K562 (cell line): ENCODE data around the gene OR8A1. TPM values are rescaled to one million over a fixed set of nuclear protein-coding genes. Genes with fewer than 3 reads are reported as not detected.

Experiments
- ATAC-seq: fragments of 200-7000 bp; cut with Tn5 transposase; 3 replicates; pipeline ENCODE4 v1.9.1; 2020; ENCODE audit warnings: moderate library complexity
- BruUV-seq: library from RNA; stranded (reverse); fragments of 400-500 nt; replicated peaks from 2 replicates; lab custom pipeline; 2021; lab: Mats Ljungman, UMichigan
- CTCF ChIA-PET: fragments of 300-600 bp; formaldehyde crosslinking; extraction: SDS; loops from one replicate; lab custom pipeline; 2021; ENCODE audit warnings: low intra/inter-chr PET ratio; lab: Yijun Ruan, JAX
- POLR2A ChIA-PET: fragments of 300-600, 350-650 bp; sonication (Branson Sonifier 250); formaldehyde crosslinking; extraction: SDS; loops from one replicate; lab custom pipeline; 2021; ENCODE audit warnings: antibody characterized with exemption, inconsistent platforms; lab: Yijun Ruan, JAX
- DNase-seq, 4 experiments: peaks; one replicate each; pipeline versions ENCODE4 v3.0.0 to v3.0.0-alpha.2; 2011 to 2018; ENCODE audit warnings: low spot score in 3 of 4, mixed read lengths in 3 of 4; ENCODE audit errors: extremely low read depth in 1 of 4
- FAIRE-seq: peaks from 2 replicates; lab custom pipeline; 2011; peaks lifted over from hg19 to GRCh38; lab: Jason Lieb, UNC
- H2AFZ ChIP-seq: 2 replicates; pipeline ENCODE4 v1.6.0; 2011; ENCODE audit warnings: low read depth, low read length, control low read depth, inconsistent platforms
- H3K27ac ChIP-seq: fragments of 200-600 bp; 3 replicates; pipeline ENCODE4 v1.8.0; 2011; ENCODE audit warnings: low read depth, mild to moderate bottlenecking, control low read depth, inconsistent platforms, low read length, moderate library complexity, mixed read lengths; ENCODE audit errors: extremely low read depth
- H3K27me3 ChIP-seq, 2 experiments: fragments of 300-600 bp in 1 of 2; 2 replicates in 1 of 2; 3 replicates in 1 of 2; pipeline versions ENCODE4 v1.6.0 to v1.8.0; 2011; ENCODE audit warnings: inconsistent platforms in 2 of 2, low read length in 2 of 2, mild to moderate bottlenecking in 1 of 2, mixed read lengths in 1 of 2, moderate library complexity in 1 of 2; ENCODE audit not compliant: control insufficient read depth in 2 of 2, insufficient read depth in 2 of 2
- H3K36me3 ChIP-seq: fragments of 300-600 bp; 3 replicates; pipeline ENCODE4 v1.8.0; 2011; ENCODE audit warnings: mild to moderate bottlenecking, low read length, inconsistent platforms; ENCODE audit not compliant: control insufficient read depth, insufficient read depth
- H3K4me1 ChIP-seq, 2 experiments: fragments of 200-600 bp in 1 of 2; replicated peaks in 1 of 2; 2 replicates in 1 of 2; 3 replicates in 1 of 2; pipeline versions ENCODE4 v1.5.1 to v1.8.0; 2011; ENCODE audit warnings: inconsistent platforms in 2 of 2, low read length in 2 of 2, mild to moderate bottlenecking in 1 of 2, mixed read lengths in 1 of 2, moderate library complexity in 1 of 2; ENCODE audit not compliant: control insufficient read depth in 2 of 2, insufficient read depth in 2 of 2
- H3K4me2 ChIP-seq: 2 replicates; pipeline ENCODE4 v1.6.1; 2011; ENCODE audit warnings: low read length, control low read depth, inconsistent platforms, mixed read lengths; ENCODE audit not compliant: insufficient read depth
- H3K4me3 ChIP-seq: fragments of 200-600 bp; sonication (generic), shearing (Covaris generic); 2 replicates; pipeline ENCODE4 v1.5.1; 2016; ENCODE audit warnings: control low read depth, inconsistent platforms
- H3K79me2 ChIP-seq: fragments of 200-600 bp; 3 replicates; pipeline ENCODE4 v1.8.0; 2011; ENCODE audit warnings: low read length, inconsistent platforms; ENCODE audit not compliant: control insufficient read depth, insufficient read depth
- H3K9ac ChIP-seq, 2 experiments: 2 replicates each; pipeline versions ENCODE4 v1.6.0 to v1.6.1; 2011; ENCODE audit warnings: low read depth in 2 of 2, low read length in 2 of 2, control low read depth in 1 of 2, inconsistent platforms in 1 of 2, mild to moderate bottlenecking in 1 of 2, mixed read lengths in 1 of 2; ENCODE audit not compliant: insufficient read depth in 1 of 2
- H3K9me1 ChIP-seq: one replicate; pipeline ENCODE4 v1.6.0; 2011; ENCODE audit warnings: inconsistent platforms, mild to moderate bottlenecking, low read length, moderate library complexity; ENCODE audit not compliant: control insufficient read depth, insufficient read depth
- H3K9me3 ChIP-seq: replicated peaks from 2 replicates; pipeline ENCODE4 v1.5.1; 2011; ENCODE audit warnings: low read depth, low read length, inconsistent platforms; ENCODE audit not compliant: control insufficient read depth, insufficient read depth
- H4K20me1 ChIP-seq: replicated peaks from 2 replicates; pipeline ENCODE4 v1.6.1; 2011; ENCODE audit warnings: low read length, inconsistent platforms, mixed read lengths; ENCODE audit not compliant: control insufficient read depth, insufficient read depth
- ARID1B ChIP-seq: fragments of 450-650 bp; IDR thresholded peaks from 2 replicates; pipeline ENCODE4 v1.6.1; 2016; ENCODE audit warnings: antibody characterized with exemption, mild to moderate bottlenecking, inconsistent platforms
- MAFK ChIP-seq: IDR thresholded peaks from 2 replicates; pipeline ENCODE4 v1.6.1; 2011; ENCODE audit warnings: low read length, improper control_type of control experiment
- TEAD2 ChIP-seq: fragments of 450-650 bp; IDR thresholded peaks from 2 replicates; pipeline ENCODE4 v1.6.1; 2016; ENCODE audit warnings: missing genetic modification characterization, control low read depth, missing compliant biosample characterization
- ZNF184 ChIP-seq: sonication (generic); formaldehyde crosslinking; IDR thresholded peaks from 2 replicates; pipeline ENCODE4 v1.5.0; 2020; ENCODE audit warnings: missing genetic modification reagents
- whole genome bisulfite sequencing: fragments of 100-300 bp; shearing (Covaris generic); methylation state at CpG from one replicate; pipeline ENCODE4 v1.1.6; 2016; ENCODE audit warnings: low coverage, mixed read lengths; ENCODE audit not compliant: insufficient coverage; ENCODE audit errors: missing lambda C conversion rate; 5-methylcytosine and 5-hydroxymethylcytosine counted together
- in situ Hi-C: fragments of 300-500 bp; cut with MboI; formaldehyde crosslinking; loops from 4 replicates; pipeline ENCODE4 v1.15.0; 2018; ENCODE audit warnings: inconsistent platforms, mixed read lengths
- intact Hi-C: fragments of 100-400 bp; cut with micrococcal nuclease; formaldehyde crosslinking; loops from 2 replicates; pipeline ENCODE4 v1.14.2; 2022
- polyA plus RNA-seq, 8 experiments: library from polyadenylated mRNA; depleted of rRNA in 4 of 8; stranded (reverse) in 5 of 8; unstranded in 3 of 8; fragments of >200 nt; fragmentation: Nextera tagmentation in 2 of 8; fragmentation: Illumina TruSeq in 1 of 8; extraction: Ambion mirVana in 2 of 8; extraction: Trizol in 1 of 8; gene quantifications; 2 replicates each; pipeline versions ENCODE4 v1.2.1 to v1.2.3, GENCODE V29; 2011 to 2014; ENCODE audit warnings: inconsistent platforms in 1 of 8, missing spikeins in 1 of 8
- total RNA-seq, 7 experiments: library from RNA; depleted of rRNA in 6 of 7; stranded (reverse); fragments of >200 nt in 6 of 7; fragmentation: Illumina TruSeq in 2 of 7; extraction: Trizol in 2 of 7; gene quantifications; 2 replicates each; pipeline versions ENCODE4 v1.2.1 to v1.2.3, GENCODE V29; 2011 to 2021; ENCODE audit warnings: low replicate concordance in 1 of 7
- TF ChIP-seq, protein P1 (sequence below), 2 experiments: fragments of 450-650 bp; formaldehyde crosslinking in 1 of 2; IDR thresholded peaks; 2 replicates each; pipeline versions ENCODE4 v1.4.0 to v1.6.1; 2014 to 2020; ENCODE audit warnings: mild to moderate bottlenecking in 2 of 2, borderline replicate concordance in 1 of 2, low read depth in 1 of 2
- TF ChIP-seq, protein P2 (sequence below): sonication (generic); formaldehyde crosslinking; IDR thresholded peaks from 2 replicates; pipeline ENCODE4 v1.4.0; 2020; ENCODE audit warnings: mild to moderate bottlenecking, missing genetic modification reagents

OR8A1 gene
- total and polyA plus RNA-seq, 9 of the 15 experiments (the other 6 are each of a cell fraction or from before 2014, with no cell fraction given): 0.27 to 2.7 (median 1.4) TPM

DNA sequence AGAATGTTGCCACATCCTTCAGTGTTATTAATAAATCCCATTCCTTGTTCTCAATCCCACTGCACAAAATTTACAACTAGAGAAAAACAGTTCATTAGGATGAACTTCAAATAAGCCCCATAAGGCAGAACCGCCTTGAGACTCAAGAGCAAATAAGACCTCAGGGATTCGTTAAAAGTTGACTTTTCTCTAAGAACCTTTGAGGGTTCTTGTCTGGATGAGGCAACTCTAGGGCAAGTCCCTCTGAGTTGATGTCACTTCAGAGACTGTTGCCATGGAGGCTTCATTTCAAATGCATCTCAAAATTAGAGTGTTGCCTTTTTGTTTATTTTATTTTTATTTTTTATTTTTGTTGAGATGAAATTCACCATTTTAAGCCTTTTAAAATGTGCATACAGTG is 21.6 kb downstream of the OR8A1 start (continued):
- TF ChIP-seq, protein P1, sequence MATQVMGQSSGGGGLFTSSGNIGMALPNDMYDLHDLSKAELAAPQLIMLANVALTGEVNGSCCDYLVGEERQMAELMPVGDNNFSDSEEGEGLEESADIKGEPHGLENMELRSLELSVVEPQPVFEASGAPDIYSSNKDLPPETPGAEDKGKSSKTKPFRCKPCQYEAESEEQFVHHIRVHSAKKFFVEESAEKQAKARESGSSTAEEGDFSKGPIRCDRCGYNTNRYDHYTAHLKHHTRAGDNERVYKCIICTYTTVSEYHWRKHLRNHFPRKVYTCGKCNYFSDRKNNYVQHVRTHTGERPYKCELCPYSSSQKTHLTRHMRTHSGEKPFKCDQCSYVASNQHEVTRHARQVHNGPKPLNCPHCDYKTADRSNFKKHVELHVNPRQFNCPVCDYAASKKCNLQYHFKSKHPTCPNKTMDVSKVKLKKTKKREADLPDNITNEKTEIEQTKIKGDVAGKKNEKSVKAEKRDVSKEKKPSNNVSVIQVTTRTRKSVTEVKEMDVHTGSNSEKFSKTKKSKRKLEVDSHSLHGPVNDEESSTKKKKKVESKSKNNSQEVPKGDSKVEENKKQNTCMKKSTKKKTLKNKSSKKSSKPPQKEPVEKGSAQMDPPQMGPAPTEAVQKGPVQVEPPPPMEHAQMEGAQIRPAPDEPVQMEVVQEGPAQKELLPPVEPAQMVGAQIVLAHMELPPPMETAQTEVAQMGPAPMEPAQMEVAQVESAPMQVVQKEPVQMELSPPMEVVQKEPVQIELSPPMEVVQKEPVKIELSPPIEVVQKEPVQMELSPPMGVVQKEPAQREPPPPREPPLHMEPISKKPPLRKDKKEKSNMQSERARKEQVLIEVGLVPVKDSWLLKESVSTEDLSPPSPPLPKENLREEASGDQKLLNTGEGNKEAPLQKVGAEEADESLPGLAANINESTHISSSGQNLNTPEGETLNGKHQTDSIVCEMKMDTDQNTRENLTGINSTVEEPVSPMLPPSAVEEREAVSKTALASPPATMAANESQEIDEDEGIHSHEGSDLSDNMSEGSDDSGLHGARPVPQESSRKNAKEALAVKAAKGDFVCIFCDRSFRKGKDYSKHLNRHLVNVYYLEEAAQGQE (IDR thresholded peaks at IDR 0.05; ENCODE audit: borderline replicate concordance): no peak
- TF ChIP-seq, protein P1 (CRISPR knock-in tag; IDR thresholded peaks at IDR 0.05; ENCODE audit: low read depth): no peak

DNA sequence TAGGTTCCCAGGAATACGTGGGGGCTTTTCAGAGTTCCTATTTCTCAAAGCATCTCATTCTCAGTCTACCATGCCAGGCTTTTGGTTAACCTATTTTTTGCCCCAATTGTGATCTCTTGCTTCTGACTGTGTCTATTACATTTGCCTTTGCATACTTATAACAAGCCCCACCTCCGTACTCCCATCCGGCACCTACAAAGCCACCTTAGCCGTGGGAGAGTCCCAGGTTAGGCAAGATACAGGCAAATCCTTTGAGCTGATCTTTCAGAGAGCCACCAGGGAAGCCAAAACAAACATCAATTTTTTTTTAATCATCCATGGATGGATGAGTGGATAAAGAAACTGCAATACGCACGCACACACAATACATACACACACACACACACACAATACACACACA is 22.8 kb downstream of the OR8A1 start:
- Histone ChIP-seq H3K4me2 (no peak overlapping the region), H3K4me3 (no peak overlapping the region), H3K27me3 (peaks cover 0 to 3% of the 10 kb centered on the region in 2 experiments; a peak in 2 of 5 replicates), H3K4me1 (no peaks in the 10 kb centered on the region), H3K9ac (no peak overlapping the region), H3K79me2 (no peaks in the 10 kb centered on the region), H3K27ac (no peak overlapping the region), H3K9me1 (no peaks in the 10 kb centered on the region), H2AFZ (no peak overlapping the region), H4K20me1 (no peaks in the 10 kb centered on the region), H3K36me3 (no peaks in the 10 kb centered on the region), H3K9me3 (no peaks in the 10 kb centered on the region)
- ChIA-PET CTCF (no interaction called here), POLR2A (no interaction called here)
- FAIRE-seq (no peak), DNase-seq (no peak), ATAC-seq (no peak)
- intact Hi-C loops: no loop called here
- WGBS: 32% methylated on average over 6 of the region's 6 CpGs
- BruUV-seq: no TSS peak
- in situ Hi-C loops: loop anchor here (25.0 kb wide), 1 partner anchor 530 kb away; no protein-coding TSS in a partner anchor
- TF ChIP-seq MAFK: no peak
- TF ChIP-seq, protein P2, sequence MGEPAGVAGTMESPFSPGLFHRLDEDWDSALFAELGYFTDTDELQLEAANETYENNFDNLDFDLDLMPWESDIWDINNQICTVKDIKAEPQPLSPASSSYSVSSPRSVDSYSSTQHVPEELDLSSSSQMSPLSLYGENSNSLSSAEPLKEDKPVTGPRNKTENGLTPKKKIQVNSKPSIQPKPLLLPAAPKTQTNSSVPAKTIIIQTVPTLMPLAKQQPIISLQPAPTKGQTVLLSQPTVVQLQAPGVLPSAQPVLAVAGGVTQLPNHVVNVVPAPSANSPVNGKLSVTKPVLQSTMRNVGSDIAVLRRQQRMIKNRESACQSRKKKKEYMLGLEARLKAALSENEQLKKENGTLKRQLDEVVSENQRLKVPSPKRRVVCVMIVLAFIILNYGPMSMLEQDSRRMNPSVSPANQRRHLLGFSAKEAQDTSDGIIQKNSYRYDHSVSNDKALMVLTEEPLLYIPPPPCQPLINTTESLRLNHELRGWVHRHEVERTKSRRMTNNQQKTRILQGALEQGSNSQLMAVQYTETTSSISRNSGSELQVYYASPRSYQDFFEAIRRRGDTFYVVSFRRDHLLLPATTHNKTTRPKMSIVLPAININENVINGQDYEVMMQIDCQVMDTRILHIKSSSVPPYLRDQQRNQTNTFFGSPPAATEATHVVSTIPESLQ (CRISPR knock-in tag): no peak
- TF ChIP-seq ZNF184 (CRISPR knock-in tag): no peak
- no peak for TF ChIP-seq TEAD2 (tag)
- no peak for TF ChIP-seq ARID1B
